ENCODE data around the gene CWC27.

DNA sequence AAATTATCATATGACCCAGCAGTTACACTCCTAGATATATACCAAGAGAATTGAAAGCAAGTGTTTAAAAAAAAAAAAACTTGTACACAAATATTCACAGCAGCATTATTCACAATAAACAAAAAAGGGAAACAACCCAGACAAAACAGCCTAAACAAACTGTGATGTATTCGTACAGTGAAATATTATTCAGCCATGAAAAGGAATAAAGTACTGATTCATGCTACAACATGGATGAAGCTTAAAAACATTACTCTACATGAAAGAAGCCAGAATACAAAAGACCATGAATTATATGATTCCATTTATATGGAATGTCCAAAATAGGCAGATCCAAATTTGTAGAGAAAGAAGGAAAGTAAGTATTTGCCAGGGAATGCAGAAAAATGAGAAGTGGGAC is 161.1 kb downstream of the CWC27 start:
- TF ChIP-seq POLR2A (IDR thresholded peaks at IDR 0.05): no peak
- TF ChIP-seq, protein P1, sequence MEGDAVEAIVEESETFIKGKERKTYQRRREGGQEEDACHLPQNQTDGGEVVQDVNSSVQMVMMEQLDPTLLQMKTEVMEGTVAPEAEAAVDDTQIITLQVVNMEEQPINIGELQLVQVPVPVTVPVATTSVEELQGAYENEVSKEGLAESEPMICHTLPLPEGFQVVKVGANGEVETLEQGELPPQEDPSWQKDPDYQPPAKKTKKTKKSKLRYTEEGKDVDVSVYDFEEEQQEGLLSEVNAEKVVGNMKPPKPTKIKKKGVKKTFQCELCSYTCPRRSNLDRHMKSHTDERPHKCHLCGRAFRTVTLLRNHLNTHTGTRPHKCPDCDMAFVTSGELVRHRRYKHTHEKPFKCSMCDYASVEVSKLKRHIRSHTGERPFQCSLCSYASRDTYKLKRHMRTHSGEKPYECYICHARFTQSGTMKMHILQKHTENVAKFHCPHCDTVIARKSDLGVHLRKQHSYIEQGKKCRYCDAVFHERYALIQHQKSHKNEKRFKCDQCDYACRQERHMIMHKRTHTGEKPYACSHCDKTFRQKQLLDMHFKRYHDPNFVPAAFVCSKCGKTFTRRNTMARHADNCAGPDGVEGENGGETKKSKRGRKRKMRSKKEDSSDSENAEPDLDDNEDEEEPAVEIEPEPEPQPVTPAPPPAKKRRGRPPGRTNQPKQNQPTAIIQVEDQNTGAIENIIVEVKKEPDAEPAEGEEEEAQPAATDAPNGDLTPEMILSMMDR (IDR thresholded peaks at IDR 0.05): no peak

Data from testis (tissue), 2 donors.